Neural progenitor cell (in vitro differentiated cells): ENCODE results near the gene KRTAP12-1.

Experiments
- EZH2 ChIP-seq: fragments of 200-600 bp; sonication (generic); IDR thresholded peaks from 2 replicates; pipeline ENCODE4 v1.6.1; 2017; ENCODE audit warnings: antibody characterized with exemption, mild to moderate bottlenecking, moderate library complexity
- EZH2phosphoT487 ChIP-seq: fragments of 200-600 bp; sonication (generic); IDR thresholded peaks from 2 replicates; pipeline ENCODE4 v1.6.1; 2017; ENCODE audit warnings: antibody characterized with exemption
- TF ChIP-seq, protein P1 (sequence below): fragments of 200-600 bp; sonication (generic); IDR thresholded peaks from 2 replicates; pipeline ENCODE4 v1.5.1; 2017; ENCODE audit warnings: antibody characterized with exemption, mild to moderate bottlenecking

DNA sequence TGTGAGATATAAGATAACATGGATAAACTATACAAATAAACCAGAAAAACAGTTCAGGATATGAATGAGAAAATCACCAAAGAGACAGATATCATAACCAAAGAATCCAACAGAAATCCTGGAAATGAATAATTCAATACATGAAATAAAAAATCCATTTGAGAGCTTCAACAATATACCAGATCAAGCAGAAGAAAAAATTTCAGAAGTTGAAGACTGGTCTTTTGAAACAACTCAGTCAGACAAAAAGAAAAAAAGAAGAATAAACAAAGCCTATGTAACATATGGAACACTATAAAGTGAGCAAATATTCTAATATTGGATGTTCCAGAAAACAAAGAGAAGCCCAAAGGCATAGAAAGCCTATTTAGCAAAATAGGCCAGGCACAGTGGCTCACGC, 10.1 kb downstream of the KRTAP12-1 start:
- TF ChIP-seq, protein P1, sequence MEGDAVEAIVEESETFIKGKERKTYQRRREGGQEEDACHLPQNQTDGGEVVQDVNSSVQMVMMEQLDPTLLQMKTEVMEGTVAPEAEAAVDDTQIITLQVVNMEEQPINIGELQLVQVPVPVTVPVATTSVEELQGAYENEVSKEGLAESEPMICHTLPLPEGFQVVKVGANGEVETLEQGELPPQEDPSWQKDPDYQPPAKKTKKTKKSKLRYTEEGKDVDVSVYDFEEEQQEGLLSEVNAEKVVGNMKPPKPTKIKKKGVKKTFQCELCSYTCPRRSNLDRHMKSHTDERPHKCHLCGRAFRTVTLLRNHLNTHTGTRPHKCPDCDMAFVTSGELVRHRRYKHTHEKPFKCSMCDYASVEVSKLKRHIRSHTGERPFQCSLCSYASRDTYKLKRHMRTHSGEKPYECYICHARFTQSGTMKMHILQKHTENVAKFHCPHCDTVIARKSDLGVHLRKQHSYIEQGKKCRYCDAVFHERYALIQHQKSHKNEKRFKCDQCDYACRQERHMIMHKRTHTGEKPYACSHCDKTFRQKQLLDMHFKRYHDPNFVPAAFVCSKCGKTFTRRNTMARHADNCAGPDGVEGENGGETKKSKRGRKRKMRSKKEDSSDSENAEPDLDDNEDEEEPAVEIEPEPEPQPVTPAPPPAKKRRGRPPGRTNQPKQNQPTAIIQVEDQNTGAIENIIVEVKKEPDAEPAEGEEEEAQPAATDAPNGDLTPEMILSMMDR: no peak
- TF ChIP-seq EZH2phosphoT487 (no peak), EZH2 (no peak)
